Upper lobe of left lung (tissue), 4 donors: ENCODE results near the gene MLPH.

ENCODE experiments used
- EP300 ChIP-seq, 4 donors: sonication (generic); formaldehyde crosslinking; IDR thresholded peaks; one replicate each; pipeline ENCODE4 v1.5.1; 2017; ENCODE audit warnings: antibody characterized with exemption in 4 of 4, control low read depth in 2 of 4
- POLR2AphosphoS5 ChIP-seq, 2 donors: sonication (generic); formaldehyde crosslinking; IDR thresholded peaks; one replicate each; pipeline ENCODE4 v1.5.1; 2017; ENCODE audit warnings: antibody characterized with exemption in 2 of 2
- TF ChIP-seq, protein P1 (sequence below), 6 experiments: fragments of 450-650 bp in 4 of 6; fragments of 200-600 bp in 2 of 6; sonication (generic) in 2 of 6; IDR thresholded peaks; one replicate each; pipeline ENCODE4 v1.5.1; 2016 to 2019; ENCODE audit warnings: antibody characterized with exemption in 6 of 6

DNA sequence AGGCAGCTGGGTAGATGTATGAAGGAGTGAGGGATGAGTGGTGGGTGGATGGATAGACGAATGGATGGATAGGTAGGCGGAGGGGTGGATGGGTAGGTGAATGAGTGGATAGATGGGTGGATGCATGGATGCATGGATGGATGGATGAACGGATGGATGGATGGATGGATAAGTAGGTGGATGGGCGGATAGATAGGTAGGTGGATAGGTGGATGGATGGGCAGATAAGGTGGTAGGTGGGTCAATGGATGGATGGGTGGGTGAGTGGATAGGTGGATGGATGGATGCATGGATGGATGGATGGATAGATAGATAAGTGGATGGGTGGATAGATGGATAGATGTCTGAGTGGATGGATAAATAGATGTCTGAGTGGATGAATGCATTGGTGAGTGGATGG, 30.1 kb downstream of the MLPH start:
- TF ChIP-seq, protein P1, sequence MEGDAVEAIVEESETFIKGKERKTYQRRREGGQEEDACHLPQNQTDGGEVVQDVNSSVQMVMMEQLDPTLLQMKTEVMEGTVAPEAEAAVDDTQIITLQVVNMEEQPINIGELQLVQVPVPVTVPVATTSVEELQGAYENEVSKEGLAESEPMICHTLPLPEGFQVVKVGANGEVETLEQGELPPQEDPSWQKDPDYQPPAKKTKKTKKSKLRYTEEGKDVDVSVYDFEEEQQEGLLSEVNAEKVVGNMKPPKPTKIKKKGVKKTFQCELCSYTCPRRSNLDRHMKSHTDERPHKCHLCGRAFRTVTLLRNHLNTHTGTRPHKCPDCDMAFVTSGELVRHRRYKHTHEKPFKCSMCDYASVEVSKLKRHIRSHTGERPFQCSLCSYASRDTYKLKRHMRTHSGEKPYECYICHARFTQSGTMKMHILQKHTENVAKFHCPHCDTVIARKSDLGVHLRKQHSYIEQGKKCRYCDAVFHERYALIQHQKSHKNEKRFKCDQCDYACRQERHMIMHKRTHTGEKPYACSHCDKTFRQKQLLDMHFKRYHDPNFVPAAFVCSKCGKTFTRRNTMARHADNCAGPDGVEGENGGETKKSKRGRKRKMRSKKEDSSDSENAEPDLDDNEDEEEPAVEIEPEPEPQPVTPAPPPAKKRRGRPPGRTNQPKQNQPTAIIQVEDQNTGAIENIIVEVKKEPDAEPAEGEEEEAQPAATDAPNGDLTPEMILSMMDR (IDR thresholded peaks at IDR 0.05) = no peak
- TF ChIP-seq EP300 (IDR thresholded peaks at IDR 0.05) (no peak), POLR2AphosphoS5 (IDR thresholded peaks at IDR 0.05) (no peak)
